Right ventricle myocardium inferior (tissue), 1 donor: ENCODE measurements around the gene MYOF. TPM values are rescaled to one million over a fixed set of nuclear protein-coding genes. Genes with fewer than 3 reads are reported as not detected.

Experiments
- total RNA-seq: library from RNA; stranded (reverse); fragmentation: NEBNext Ultra II Directional; extraction: Animal tissue kit (Norgen Biotek cat#: 25700); gene quantifications from one replicate; pipeline ENCODE4 v1.2.1, GENCODE V29; 2021
- donor health status: DM: no; HTN: yes; CAD: no; lungs with severe emphysema.

The MYOF gene
- total RNA-seq, 1 donor from 2014 or later, result 34.4 TPM

Other genes with a start within 250 kb of the MYOF start
- 1.4 TPM for gene CEP55, start 14.3 kb upstream of the MYOF start, total RNA-seq
- gene FFAR4, start 84.3 kb upstream of the MYOF start, total RNA-seq, result 0.24 TPM
- gene RBP4, start 118.9 kb upstream of the MYOF start, total RNA-seq, result 12.8 TPM
- gene PDE6C, start 130.2 kb upstream of the MYOF start, total RNA-seq, result not detected
- 16.8 TPM for gene FRA10AC1, start 220.3 kb upstream of the MYOF start, total RNA-seq